ENCODE measurements around the gene ISL2. TPM values are rescaled to one million over a fixed set of nuclear protein-coding genes. Genes with fewer than 3 reads are reported as not detected.

Gene ISL2
- total RNA-seq, 4 donors from 2014 or later = not detected

GRCh38 chr15:76376029-76376428 is 39.5 kb downstream of the ISL2 start:
- TF ChIP-seq CTCF (IDR thresholded peaks at IDR 0.05; ENCODE audit: low read depth) = no peak

- no peak for TF ChIP-seq CTCF (IDR thresholded peaks at IDR 0.05; ENCODE audit: low read depth)
These were observed 40.2 kb downstream of the ISL2 start for GRCh38 chr15:76376816-76377215.

GRCh38 chr15:76377217-76377616 is 40.6 kb downstream of the ISL2 start:
- no peak for TF ChIP-seq CTCF (IDR thresholded peaks at IDR 0.05; ENCODE audit: low read depth)

GRCh38 chr15:76377751-76378150 is 41.2 kb downstream of the ISL2 start:
- TF ChIP-seq CTCF (IDR thresholded peaks at IDR 0.05; ENCODE audit: low read depth) = no peak

GRCh38 chr15:76378691-76379090 is 42.1 kb downstream of the ISL2 start:
- TF ChIP-seq CTCF (IDR thresholded peaks at IDR 0.05; ENCODE audit: low read depth) = no peak

- no peak for TF ChIP-seq CTCF (IDR thresholded peaks at IDR 0.05; ENCODE audit: low read depth)
These were observed 43.7 kb downstream of the ISL2 start for GRCh38 chr15:76380249-76380648.

- no peak for TF ChIP-seq CTCF (IDR thresholded peaks at IDR 0.05; ENCODE audit: low read depth)
These were observed 44.8 kb downstream of the ISL2 start for GRCh38 chr15:76381366-76381765.
